Measurements from ENCODE around the gene MAP3K10.

Gene MAP3K10

GRCh38 chr19:40175820-40176219, 15.4 kb upstream of the MAP3K10 start:
- DNase-seq: no peak

- no peak for DNase-seq
Measured at GRCh38 chr19:40177286-40178070, 13.7 kb upstream of the MAP3K10 start.

- DNase-seq: no peak
Measured at GRCh38 chr19:40178756-40179155, 12.5 kb upstream of the MAP3K10 start.

- no peak for DNase-seq
Measured at GRCh38 chr19:40184273-40184672, 7.0 kb upstream of the MAP3K10 start.

- peak in 1 of 2 donors; percentile 21 for DNase-seq
Measured at GRCh38 chr19:40191836-40192646, 815 bp downstream of the MAP3K10 start.

GRCh38 chr19:40192758-40193586, 1.7 kb downstream of the MAP3K10 start:
- DNase-seq: no peak

GRCh38 chr19:40193587-40193849, 2.3 kb downstream of the MAP3K10 start:
- no peak for DNase-seq

GRCh38 chr19:40198272-40198990, 7.2 kb downstream of the MAP3K10 start:
- no peak for DNase-seq

GRCh38 chr19:40200341-40201099, 9.3 kb downstream of the MAP3K10 start:
- no peak for DNase-seq

GRCh38 chr19:40204381-40204780, 13.2 kb downstream of the MAP3K10 start:
- DNase-seq: no peak

- DNase-seq: no peak
Measured at GRCh38 chr19:40205760-40206159, 14.5 kb downstream of the MAP3K10 start.

GRCh38 chr19:40208602-40209001, 17.4 kb downstream of the MAP3K10 start:
- DNase-seq: no peak

GRCh38 chr19:40210889-40211288, 19.7 kb downstream of the MAP3K10 start:
- DNase-seq: no peak

- DNase-seq: no peak
Measured at GRCh38 chr19:40213251-40213829, 22.1 kb downstream of the MAP3K10 start.

GRCh38 chr19:40213882-40214570, 22.8 kb downstream of the MAP3K10 start:
- DNase-seq: no peak

GRCh38 chr19:40214936-40215335, 23.7 kb downstream of the MAP3K10 start:
- DNase-seq: no peak

- DNase-seq: no peak
Measured at GRCh38 chr19:40216013-40216776, 25.0 kb downstream of the MAP3K10 start.

- DNase-seq: no peak
Measured at GRCh38 chr19:40216777-40217026, 25.5 kb downstream of the MAP3K10 start.

GRCh38 chr19:40217027-40217810, 26.0 kb downstream of the MAP3K10 start:
- no peak for DNase-seq
